ENCODE data around the gene ADIPOR1.
"Not testable (repeated sequence)": the region's sequence is repeated elsewhere in the genome, so short reads cannot be mapped to it uniquely, and the experiment has no call there.

Gene ADIPOR1

DNA sequence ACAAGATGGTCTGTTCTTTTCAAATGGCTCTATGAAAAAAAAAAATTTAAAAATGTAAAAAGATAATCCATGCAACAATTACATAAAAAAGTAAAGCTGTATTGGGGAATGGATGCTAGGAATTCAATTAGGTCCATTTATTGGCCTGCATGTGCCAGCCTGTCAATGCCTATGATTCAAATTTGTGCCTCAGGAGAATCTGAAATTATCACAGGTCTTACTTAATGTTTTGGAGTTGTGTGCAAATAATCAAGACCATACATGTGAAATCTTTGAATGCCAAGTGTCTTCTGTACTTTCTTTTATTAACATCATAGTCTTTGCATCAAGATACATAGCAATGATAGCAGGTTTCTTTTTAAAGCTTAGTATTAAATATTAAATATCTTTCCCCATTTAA is 17.6 kb downstream of the ADIPOR1 start:
- DNase-seq (ENCODE audit: low read depth in 2 of 3, low spot score in 1 of 3), result no peak

- DNase-seq (ENCODE audit: low read depth in 2 of 3, low spot score in 1 of 3), result no peak
These were observed 19.7 kb downstream of the ADIPOR1 start for GRCh38 chr1:202938287-202938925.

DNA sequence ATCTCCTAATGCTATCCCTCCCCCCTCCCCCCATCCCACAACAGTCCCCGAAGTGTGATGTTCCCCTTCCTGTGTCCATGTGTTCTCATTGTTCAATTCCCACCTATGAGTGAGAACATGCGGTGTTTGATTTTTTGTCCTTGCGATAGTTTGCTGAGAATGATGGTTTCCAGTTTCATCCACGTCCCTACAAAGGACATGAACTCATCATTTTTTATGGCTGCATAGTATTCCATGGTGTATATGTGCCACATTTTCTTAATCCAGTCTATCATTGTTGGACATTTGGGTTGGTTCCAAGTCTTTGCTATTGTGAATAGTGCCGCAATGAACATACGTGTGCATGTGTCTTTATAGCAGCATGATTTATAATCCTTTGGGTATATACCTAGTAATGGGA is 21.7 kb downstream of the ADIPOR1 start:
- not testable (repeated sequence) for DNase-seq (ENCODE audit: low read depth in 2 of 3, low spot score in 1 of 3)

- DNase-seq (ENCODE audit: low read depth in 2 of 3, low spot score in 1 of 3), result no peak
These were observed 22.3 kb downstream of the ADIPOR1 start for GRCh38 chr1:202935844-202936243.

DNA sequence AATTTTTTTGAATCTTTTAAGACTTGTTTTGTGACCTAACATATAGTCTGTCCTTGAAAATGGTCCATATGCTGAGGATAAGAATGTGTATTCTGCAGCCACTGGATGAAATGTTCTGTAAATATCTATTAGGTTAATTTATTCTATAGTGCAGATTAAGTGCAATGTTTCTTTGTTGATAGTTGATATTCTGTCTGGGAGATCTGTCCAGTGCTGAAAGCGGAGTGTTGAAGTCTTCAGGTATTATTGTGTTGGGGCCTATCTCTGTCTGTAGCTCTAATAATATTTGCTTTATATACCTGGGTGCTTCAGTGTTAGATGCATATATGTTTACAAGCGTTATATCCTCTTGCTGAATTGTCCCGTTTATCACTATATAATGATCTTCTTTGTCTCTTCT is 23.4 kb downstream of the ADIPOR1 start:
- DNase-seq (ENCODE audit: low read depth in 2 of 3, low spot score in 1 of 3), result no peak

GRCh38 chr1:202932476-202932875 is 25.6 kb downstream of the ADIPOR1 start:
- DNase-seq (ENCODE audit: low read depth in 2 of 3, low spot score in 1 of 3), result no peak

- DNase-seq (ENCODE audit: low read depth in 2 of 3, low spot score in 1 of 3), result peak; percentile 93 to 94 (median 94)
These were observed 31.3 kb downstream of the ADIPOR1 start, which contains the start of gene KLHL12 for GRCh38 chr1:202926581-202927491. KLHL12 (minus strand) TSS chr1:202927234; CDS start chr1:202925162, 2,072 bp downstream.

DNA sequence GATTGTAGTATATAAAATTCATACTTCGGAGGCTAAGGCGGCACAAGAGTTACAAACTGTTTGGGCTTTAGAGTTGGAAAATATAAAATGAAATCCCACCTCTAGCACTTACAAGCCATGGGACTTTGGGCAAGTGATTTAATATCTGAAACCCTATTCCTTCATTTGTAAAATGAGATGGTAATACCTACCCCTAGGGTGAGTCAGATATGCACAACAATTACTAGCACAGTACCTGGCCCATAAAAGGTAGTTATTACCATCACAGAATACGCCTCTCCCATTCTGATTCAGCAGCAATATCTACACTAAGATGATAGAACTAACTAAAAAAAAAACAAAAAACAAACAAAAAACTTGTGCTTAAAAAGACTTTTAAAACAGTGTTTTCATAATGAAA is 34.6 kb downstream of the ADIPOR1 start:
- no peak for DNase-seq (ENCODE audit: low read depth in 2 of 3, low spot score in 1 of 3)

DNA sequence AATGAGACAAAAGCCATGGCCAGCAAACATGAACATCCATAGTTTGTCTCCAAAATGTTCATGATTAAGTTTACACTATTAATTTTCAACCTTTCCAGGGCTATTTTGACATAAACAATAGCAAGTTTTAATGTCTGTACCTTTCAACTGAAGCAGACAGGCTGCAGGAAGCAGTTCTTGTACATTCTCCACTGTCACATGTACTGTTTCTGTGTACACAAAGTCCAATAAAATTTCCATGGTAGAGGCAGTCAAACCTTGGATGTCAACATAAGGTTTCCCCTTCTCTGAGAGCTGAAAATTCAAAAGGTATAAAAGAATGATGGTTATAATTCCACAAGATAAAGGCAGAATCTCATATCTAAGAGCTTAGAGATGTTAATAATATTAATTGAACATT is 38.5 kb downstream of the ADIPOR1 start:
- no peak for DNase-seq (ENCODE audit: low read depth in 2 of 3, low spot score in 1 of 3)

- no peak for DNase-seq (ENCODE audit: low read depth in 2 of 3, low spot score in 1 of 3)
These were observed 43.0 kb downstream of the ADIPOR1 start for GRCh38 chr1:202915146-202915545.

GRCh38 chr1:202912476-202912875 is 45.6 kb downstream of the ADIPOR1 start:
- DNase-seq (ENCODE audit: low read depth in 2 of 3, low spot score in 1 of 3), result not testable (repeated sequence)

- no peak for DNase-seq (ENCODE audit: low read depth in 2 of 3, low spot score in 1 of 3)
These were observed 48.6 kb downstream of the ADIPOR1 start for GRCh38 chr1:202909494-202909893.

GRCh38 chr1:202908998-202909397 is 49.1 kb downstream of the ADIPOR1 start:
- DNase-seq (ENCODE audit: low read depth in 2 of 3, low spot score in 1 of 3), result no peak

DNA sequence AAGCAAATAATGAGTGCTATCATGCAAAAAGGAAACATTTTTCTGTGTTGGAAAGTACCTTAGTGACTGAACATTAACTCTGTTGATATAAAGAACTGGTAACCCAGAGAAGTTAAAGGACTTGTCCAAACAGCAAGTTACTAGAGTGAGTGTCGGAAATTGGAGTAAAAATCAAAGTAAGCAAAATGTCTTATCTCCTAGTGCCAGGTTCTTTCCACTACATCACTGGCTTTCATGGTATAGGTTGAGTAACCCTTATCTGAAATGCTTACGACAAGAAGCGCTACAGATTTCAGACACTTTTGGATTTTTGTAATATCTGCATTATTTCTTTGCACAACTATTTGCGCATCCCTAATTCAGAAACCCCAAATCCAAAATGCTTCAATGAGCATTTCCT is 52.8 kb downstream of the ADIPOR1 start:
- no peak for DNase-seq (ENCODE audit: low read depth in 2 of 3, low spot score in 1 of 3)

GRCh38 chr1:202903808-202904207 is 54.3 kb downstream of the ADIPOR1 start:
- DNase-seq (ENCODE audit: low read depth in 2 of 3, low spot score in 1 of 3), result not testable (repeated sequence)

- no peak for DNase-seq (ENCODE audit: low read depth in 2 of 3, low spot score in 1 of 3)
These were observed 56.6 kb downstream of the ADIPOR1 start for GRCh38 chr1:202901555-202901954.

DNA sequence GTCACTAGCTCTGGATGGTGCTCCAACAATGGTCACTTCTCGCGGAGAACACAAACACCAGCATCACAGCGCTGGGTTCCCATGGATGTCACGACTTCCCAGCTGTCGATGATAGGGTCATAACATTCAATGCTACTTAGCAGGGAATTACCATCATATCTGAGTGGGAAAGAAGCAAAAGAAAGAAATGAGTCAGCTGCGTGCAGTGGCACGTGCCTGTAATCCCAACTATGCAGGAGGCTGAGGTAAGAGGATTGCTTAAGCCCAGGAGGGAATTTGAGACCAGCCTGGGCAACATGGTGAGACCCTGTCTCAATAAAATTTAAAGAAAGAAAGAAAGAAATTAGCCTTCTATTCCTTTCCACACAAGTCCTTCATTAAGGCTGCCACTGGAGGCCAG is 65.6 kb downstream of the ADIPOR1 start:
- no peak for DNase-seq (ENCODE audit: low read depth in 2 of 3, low spot score in 1 of 3)
